GM18951 (cell line): ENCODE results near the gene RPS21.
A peak's percentile ranks its signal among the peaks of the same experiment; 100 is the strongest.

Source experiments
- POLR2A ChIP-seq: IDR thresholded peaks from 4 replicates; pipeline ENCODE4 v1.6.1; 2011; ENCODE audit warnings: mild to moderate bottlenecking; ENCODE audit not compliant: insufficient read length, insufficient read depth; ENCODE audit errors: extremely low read depth
- in situ Hi-C: fragments of 300-500 bp; cut with MboI; formaldehyde crosslinking; loops from one replicate; pipeline ENCODE4 v1.12.0; 2022; ENCODE audit warnings: low sequenced_read_pairs, mixed read lengths, inconsistent platforms; ENCODE audit not compliant: unreplicated experiment

Gene RPS21

DNA sequence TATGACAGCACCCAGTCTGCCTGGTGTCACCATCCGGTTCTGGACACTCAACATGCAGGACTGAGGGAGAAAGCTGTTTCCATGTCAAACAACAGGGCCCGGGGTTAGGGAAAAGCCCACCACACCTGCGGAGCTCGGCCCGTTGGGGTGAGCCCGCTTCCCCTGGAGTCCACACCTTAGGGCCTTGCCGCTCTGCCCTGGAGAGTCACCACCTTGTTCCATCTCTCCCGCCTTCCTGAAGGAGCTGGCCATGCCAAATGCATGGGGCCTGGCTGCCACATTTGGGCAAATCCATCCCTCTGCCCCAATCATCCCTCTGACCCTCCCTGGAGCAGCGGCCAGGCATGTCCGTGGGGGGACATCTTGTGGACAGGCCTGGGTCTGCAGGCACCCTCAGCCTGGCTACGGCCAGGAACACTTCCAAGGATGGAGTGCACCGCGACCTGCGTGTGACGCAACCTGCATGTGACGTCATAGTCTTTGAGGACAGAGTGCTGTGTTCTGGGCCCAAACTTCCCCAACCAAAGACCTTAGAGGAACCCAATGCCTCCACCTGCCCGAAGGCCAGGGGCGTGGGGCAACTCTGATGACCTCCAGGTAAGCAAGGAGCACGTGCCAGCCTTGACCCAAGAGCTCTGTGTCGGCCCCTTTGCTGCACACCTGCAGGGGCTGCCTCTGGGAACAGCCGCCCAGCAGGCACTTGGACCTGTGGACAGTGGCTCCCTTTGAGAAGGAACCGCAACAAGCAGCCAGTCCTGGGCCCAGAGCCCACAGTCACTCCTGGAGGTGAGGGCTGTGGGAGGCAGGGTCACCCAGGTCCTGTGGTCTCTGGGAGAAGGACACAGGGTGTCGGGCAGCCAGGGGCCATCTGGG lies 18.4 kb downstream of the RPS21 start:
- in situ Hi-C loops: no loop called here
- no peak for TF ChIP-seq POLR2A

GRCh38 chr20:62405981-62406513 lies 19.1 kb downstream of the RPS21 start:
- TF ChIP-seq POLR2A: no peak
- in situ Hi-C loops: no loop called here

GRCh38 chr20:62406635-62407176 lies 19.8 kb downstream of the RPS21 start:
- in situ Hi-C loops: no loop called here
- TF ChIP-seq POLR2A: no peak

- TF ChIP-seq POLR2A: peak; percentile 69
- in situ Hi-C loops: no loop called here
Observed at GRCh38 chr20:62407221-62407992, 20.5 kb downstream of the RPS21 start, which contains the start of gene CABLES2. Gene CABLES2, minus strand, starts transcription at chr20:62407285. Its CDS starts 9 bp downstream, at chr20:62407276.

- in situ Hi-C loops: no loop called here
- no peak for TF ChIP-seq POLR2A
Observed at GRCh38 chr20:62408055-62408454, 21.2 kb downstream of the RPS21 start.

DNA sequence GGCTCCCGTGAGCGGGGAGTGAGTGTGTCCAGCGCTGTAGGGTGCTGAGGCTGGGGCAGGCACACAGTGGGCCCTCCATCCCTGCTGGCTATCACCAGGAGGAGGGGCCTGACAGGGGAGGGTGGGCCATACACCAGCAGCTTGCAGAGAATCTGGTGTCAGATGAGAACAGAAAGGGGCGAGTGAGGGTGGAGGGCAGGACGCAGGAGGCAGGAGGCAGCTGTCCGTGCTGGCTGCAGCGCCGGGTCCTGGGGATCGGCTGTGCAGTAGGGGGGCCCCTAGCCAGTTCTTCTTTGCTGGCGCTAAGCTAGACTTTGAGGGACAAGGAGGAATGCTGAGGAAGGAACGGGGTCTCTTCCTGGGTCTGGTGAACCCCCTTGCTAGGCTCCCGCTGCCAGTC lies 21.7 kb downstream of the RPS21 start:
- no peak for TF ChIP-seq POLR2A
- in situ Hi-C loops: no loop called here

DNA sequence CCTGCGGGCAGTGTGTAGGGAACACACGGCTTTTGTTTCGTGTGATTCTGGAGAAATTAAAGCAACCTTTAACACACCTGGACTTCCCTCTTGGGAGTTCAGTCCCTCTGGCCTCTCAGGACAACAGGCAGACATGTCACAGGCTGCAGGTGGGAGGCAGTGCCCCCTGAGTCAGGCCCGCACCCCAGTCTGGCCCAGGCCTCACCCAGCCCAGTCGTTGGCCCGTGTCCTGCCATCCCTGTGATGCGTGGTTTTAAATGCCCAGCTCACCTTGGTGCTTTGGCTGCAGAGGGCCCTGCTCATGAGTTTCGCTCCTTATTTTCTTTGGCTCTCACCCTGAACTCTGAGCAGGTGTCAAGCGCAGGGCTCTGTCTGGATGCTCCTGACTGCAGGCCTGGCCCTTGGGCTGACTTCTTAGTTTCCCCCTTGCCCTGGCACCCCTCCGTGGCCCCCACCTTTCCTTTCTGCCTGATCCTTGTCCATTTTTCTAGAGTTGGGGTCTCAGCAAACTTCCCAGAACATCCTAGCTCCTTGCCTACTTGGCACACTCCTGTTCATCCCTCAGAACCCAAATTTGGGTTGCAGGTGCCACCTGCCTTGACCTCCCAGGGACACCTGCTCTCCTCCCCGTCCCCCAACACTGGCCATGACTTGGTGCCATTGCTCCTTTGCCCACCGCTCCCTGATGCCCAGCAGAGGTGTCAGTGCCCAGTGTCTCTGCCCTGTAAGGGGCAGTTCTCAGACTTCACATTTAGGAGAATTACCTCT lies 22.4 kb downstream of the RPS21 start:
- in situ Hi-C loops: no loop called here
- TF ChIP-seq POLR2A: no peak

DNA sequence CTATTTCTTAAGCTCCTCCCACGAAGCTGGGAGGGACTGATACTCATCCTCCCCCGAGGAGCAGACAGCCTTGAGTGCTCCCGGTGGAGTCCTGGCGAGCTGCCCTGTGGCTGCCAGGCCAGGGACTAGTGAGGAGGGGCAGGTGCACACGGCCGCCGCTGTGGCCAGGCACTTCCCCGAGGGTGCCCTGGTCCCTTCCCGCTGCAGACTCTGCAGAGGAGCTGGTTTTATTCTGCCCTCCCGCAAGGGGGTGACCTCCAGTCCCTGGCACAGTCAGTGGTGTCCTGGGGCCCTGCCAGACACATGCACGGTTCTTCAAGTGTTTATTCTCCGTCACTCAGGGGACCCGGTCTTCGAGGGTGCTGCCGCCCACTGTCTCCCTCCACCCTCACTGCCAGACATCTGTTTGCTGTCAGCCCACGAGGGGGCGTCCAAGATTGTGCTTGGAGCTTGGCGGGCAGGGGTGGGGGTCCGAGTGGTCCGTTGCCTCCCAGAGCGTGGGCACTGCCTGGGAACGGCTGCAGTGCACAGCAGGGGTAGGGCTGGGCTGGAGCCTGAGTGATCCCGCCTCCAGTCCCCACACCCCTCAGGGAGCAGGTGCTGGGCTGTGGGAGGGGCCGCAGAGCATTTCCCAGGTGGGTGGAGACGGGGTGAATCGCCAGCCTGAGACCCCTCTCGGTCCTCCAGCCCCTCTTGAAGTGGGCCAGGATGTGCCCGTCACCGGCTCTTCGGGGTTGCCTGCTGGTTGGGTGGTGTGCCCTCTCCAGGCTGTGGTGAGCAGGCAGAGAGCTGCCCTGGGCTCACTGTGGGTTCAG lies 23.2 kb downstream of the RPS21 start:
- TF ChIP-seq POLR2A: no peak
- in situ Hi-C loops: no loop called here

DNA sequence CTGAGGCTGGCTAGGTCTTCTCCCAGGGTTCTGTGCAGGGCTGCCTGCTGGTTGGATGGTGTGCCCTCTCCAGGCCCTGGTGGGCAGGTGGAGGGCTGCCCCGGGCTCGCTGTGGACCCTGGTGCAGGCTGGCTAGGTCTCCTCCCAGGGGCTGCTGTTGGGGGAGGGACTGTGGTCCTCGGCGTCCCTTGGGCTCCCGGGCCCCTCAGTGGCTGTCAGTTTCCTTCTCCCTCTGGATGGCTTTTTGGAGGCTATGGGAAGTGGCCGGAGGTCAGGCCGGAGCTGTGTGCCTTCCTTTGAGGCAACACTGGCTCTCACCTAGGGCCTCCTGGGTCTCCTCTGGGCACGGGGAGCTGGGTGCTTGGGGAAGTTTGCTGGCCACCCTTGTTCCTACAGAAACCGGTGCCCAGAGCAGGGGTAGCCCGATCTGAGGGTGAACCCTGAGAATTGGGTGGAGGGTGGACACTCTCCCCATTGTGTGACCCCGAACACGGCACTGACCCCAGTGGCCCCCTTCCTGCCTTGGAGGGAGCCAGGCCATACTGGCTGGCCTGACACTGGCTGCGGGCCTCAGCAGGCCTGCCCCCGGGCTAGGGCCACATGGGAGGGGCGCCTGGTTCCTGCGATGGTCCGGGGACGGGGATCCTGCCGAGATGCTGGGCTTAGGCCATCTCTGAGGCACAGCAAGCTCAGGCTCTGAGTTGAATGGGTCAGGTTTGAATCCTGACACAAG lies 24.0 kb downstream of the RPS21 start:
- in situ Hi-C loops: no loop called here

DNA sequence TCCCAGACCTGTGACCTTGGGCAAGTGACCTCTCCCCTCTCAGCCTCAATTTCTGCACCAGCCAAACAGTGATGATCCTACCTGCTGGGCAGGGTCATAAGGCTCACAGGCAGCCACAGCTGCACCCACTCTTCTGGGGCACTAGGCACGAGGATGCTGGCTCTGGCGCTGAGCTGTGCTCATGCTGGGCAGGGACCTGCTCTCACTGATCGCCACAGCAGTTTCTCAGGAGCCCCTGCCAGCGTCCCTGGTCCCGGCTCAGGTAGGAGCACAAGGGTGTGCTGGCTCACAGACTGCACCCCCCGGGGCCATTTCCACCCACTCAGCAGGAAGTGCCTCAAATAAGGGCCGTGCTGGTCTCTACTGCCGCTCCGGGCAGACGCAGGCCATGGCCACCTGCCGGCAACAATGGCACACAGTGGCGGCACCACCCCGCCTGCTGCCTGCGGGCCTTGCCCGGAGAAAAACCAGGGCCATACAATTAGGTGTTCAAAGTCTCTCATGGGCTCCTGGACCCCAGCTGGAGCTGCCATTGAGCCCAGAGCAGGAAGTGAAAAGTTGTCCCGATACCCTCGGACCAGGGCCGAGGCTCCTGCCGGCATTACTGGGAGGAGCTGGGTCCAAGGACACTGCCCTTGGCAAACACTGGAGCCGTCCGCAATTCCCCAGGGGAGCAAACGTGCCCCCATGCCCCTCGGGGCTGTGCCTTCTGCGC lies 24.7 kb downstream of the RPS21 start:
- in situ Hi-C loops: no loop called here
- no peak for TF ChIP-seq POLR2A

More for the DNA sequence above, 24.0 kb downstream of the RPS21 start:
- TF ChIP-seq POLR2A: no peak

- no peak for TF ChIP-seq POLR2A
- in situ Hi-C loops: no loop called here
Observed at GRCh38 chr20:62412194-62413024, 25.5 kb downstream of the RPS21 start.
